OCI-LY3 (cell line): ENCODE results near the gene ETV1.

ENCODE experiments used
- H2AFZ ChIP-seq: fragments of 200-600, 300-600 bp; shearing (Covaris generic); 2 replicates; pipeline ENCODE4 v1.6.0; 2014; ENCODE audit warnings: antibody characterized with exemption, low read depth, low read length
- H3K27ac ChIP-seq: fragments of 200-600, 300-600 bp; sonication (generic); 2 replicates; pipeline ENCODE4 v1.5.1; 2014; ENCODE audit warnings: mild to moderate bottlenecking, low read length, moderate library complexity, mixed read lengths
- H3K27me3 ChIP-seq: fragments of 200-600, 300-600 bp; sonication (generic); 2 replicates; pipeline ENCODE4 v1.6.1; 2014; ENCODE audit warnings: low read depth, low read length, mixed read lengths
- H3K36me3 ChIP-seq: fragments of 200-600, 300-600 bp; sonication (generic); replicated peaks from 2 replicates; pipeline ENCODE3; 2014; ENCODE audit warnings: low read depth, low read length, mixed read lengths
- H3K4me1 ChIP-seq: fragments of 300-600, 200-600 bp; sonication (generic); 2 replicates; pipeline ENCODE4 v1.6.1; 2014; ENCODE audit warnings: low read length, mixed read lengths
- H3K4me2 ChIP-seq: fragments of 200-600, 300-600 bp; sonication (generic); 2 replicates; pipeline ENCODE4 v1.6.1; 2014; ENCODE audit warnings: low read length, mixed read lengths
- H3K4me3 ChIP-seq: fragments of 300-600, 200-600 bp; sonication (generic); 2 replicates; pipeline ENCODE4 v1.5.1; 2014; ENCODE audit warnings: antibody characterized with exemption, mild to moderate bottlenecking, low read length, moderate library complexity
- H3K79me2 ChIP-seq: fragments of 300-600, 200-600 bp; shearing (Covaris generic); 2 replicates; pipeline ENCODE4 v1.6.1; 2014; ENCODE audit warnings: mild to moderate bottlenecking, low read length, mixed read lengths
- H3K9ac ChIP-seq: fragments of 300-600, 200-600 bp; shearing (Covaris generic); 2 replicates; pipeline ENCODE4 v1.6.0; 2014; ENCODE audit warnings: mild to moderate bottlenecking, low read length, moderate library complexity
- H3K9me3 ChIP-seq: fragments of 200-600, 300-600 bp; shearing (Covaris generic); 2 replicates; pipeline ENCODE4 v1.6.1; 2014; ENCODE audit warnings: low read length, mixed read lengths; ENCODE audit not compliant: insufficient read depth
- H4K20me1 ChIP-seq: fragments of 200-600, 300-600 bp; sonication (generic); 2 replicates; pipeline ENCODE4 v1.6.1; 2016; ENCODE audit warnings: low read length, mixed read lengths; ENCODE audit not compliant: insufficient read depth
- EZH2phosphoT487 ChIP-seq: fragments of 200-600 bp; shearing (Covaris generic); IDR thresholded peaks from 2 replicates; pipeline ENCODE4 v1.6.1; 2018; ENCODE audit warnings: antibody characterized with exemption, mixed run types, low read depth
- TF ChIP-seq, protein P1 (sequence below): fragments of 200-600, 300-600 bp; sonication (generic); IDR thresholded peaks from 2 replicates; pipeline ENCODE4 v1.5.1; 2014; ENCODE audit warnings: antibody characterized with exemption, low read length, low read depth

ETV1 gene

DNA sequence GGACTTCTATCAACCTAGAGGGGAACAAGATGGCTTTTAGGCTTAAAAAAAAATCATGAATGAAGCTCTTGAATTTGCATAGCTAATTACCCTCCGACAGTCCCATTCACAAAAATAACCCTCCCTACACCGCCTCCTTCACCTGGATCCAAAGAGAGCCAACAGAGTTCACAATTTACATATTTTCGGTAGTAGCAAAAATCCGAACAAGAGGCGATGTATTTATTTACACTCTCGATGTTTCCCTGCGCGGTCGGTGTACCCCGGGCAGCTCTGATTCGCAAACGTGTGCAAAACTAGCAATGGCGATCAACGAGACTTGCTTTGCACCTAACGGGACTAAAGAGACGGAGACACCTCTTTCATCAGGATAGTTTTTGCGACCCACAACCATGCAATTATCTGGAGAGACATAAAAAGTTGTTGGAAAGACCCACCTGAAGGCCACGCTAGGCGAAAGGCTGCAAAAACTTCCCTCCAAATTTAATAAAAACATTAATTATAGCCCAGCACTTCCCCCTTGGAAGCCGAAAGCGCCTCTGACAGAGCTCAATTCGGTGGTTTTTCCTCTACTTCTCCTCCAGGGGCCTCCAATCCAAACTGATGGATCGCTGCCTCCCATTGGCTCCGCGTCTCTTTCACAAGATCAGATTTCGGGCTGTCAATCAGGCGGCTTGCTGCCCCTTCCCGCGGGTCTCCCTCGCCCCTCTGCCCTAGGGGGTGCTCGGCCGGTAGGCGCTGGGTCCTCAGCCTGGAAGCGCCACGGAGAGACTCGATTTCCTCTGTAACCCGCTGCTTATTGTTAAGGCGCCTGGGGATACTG is at the start of gene ETV1:
TSS of gene ETV1 (minus strand) at position 541 of the 823 bp plus-strand sequence. CDS start 614 bp downstream, outside the sequence.
- Histone ChIP-seq H3K4me2 (no peak within 1 kb of the TSS), H3K79me2 (no peaks in the 10 kb centered on the region), H4K20me1 (no peaks in the 10 kb centered on the region), H3K4me1 (no peaks in the 10 kb centered on the region), H2AFZ (no peak within 1 kb of the TSS), H3K9me3 (no peaks in the 10 kb centered on the region), H3K27ac (no peak within 1 kb of the TSS), H3K9ac (no peak within 1 kb of the TSS), H3K4me3 (no peak within 1 kb of the TSS), H3K27me3 (no peaks in the 10 kb centered on the region), H3K36me3 (no peaks in the 10 kb centered on the region)
- TF ChIP-seq, protein P1, sequence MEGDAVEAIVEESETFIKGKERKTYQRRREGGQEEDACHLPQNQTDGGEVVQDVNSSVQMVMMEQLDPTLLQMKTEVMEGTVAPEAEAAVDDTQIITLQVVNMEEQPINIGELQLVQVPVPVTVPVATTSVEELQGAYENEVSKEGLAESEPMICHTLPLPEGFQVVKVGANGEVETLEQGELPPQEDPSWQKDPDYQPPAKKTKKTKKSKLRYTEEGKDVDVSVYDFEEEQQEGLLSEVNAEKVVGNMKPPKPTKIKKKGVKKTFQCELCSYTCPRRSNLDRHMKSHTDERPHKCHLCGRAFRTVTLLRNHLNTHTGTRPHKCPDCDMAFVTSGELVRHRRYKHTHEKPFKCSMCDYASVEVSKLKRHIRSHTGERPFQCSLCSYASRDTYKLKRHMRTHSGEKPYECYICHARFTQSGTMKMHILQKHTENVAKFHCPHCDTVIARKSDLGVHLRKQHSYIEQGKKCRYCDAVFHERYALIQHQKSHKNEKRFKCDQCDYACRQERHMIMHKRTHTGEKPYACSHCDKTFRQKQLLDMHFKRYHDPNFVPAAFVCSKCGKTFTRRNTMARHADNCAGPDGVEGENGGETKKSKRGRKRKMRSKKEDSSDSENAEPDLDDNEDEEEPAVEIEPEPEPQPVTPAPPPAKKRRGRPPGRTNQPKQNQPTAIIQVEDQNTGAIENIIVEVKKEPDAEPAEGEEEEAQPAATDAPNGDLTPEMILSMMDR = no peak
- no peak for TF ChIP-seq EZH2phosphoT487

DNA sequence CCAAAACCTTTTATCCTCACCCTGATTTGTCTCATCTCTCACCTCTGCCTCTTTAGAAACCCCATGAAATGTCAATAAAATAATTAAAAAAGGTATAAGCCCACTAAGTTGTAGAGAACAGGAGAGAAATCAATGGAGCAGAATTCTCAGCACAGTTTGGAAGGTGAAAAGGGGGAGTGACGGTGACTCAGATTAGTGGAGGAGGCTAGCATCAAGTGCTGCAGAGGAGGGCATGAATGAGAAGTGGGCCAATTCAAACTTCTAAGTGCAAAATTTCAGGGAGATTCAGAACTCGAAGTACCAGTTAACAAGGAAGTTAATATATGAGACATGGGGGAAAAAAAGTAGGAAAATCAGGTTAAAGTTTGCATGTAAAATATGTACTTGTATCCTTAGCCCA is 34.9 kb upstream of the ETV1 start:
- H3K36me3 ChIP-seq = no peaks in the 10 kb centered on the region
- TF ChIP-seq, protein P1 = no peak
- no peak for TF ChIP-seq EZH2phosphoT487
- H3K27ac ChIP-seq = no peak overlapping the region
- no peak overlapping the region for H3K9ac ChIP-seq
- H3K9me3 ChIP-seq = no peaks in the 10 kb centered on the region
- no peak overlapping the region for H3K4me2 ChIP-seq
- H4K20me1 ChIP-seq = no peaks in the 10 kb centered on the region
- H3K4me1 ChIP-seq = no peaks in the 10 kb centered on the region
- no peak overlapping the region for H3K4me3 ChIP-seq
- H2AFZ ChIP-seq = no peak overlapping the region
- no peaks in the 10 kb centered on the region for H3K27me3 ChIP-seq
- no peaks in the 10 kb centered on the region for H3K79me2 ChIP-seq

DNA sequence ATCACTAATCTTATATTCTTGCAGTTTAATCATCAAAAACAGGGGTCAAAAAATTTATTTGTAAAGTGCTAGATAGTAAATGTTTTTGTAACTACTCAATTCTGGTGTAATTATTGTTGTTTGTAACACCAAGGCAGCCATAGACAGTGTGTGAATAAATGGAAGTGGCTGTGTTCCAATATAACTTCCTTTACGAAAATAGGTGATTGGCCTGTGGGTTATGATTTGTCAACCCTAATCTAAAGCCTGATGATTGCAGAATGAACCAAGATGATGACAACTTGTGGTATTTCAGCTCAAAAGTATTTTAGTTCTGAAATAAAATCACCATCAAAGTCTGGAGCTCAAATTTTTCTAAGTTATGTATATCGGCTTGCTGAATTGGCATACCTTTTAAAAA is 34.4 kb upstream of the ETV1 start:
- Histone ChIP-seq H3K9me3 (no peaks in the 10 kb centered on the region), H3K4me2 (no peak overlapping the region), H3K4me1 (no peaks in the 10 kb centered on the region), H3K79me2 (no peaks in the 10 kb centered on the region), H3K27me3 (no peaks in the 10 kb centered on the region), H3K36me3 (no peaks in the 10 kb centered on the region), H2AFZ (no peak overlapping the region), H3K27ac (no peak overlapping the region), H3K9ac (no peak overlapping the region), H4K20me1 (no peaks in the 10 kb centered on the region), H3K4me3 (no peak overlapping the region)
- TF ChIP-seq, protein P1 = no peak
- TF ChIP-seq EZH2phosphoT487 = no peak

DNA sequence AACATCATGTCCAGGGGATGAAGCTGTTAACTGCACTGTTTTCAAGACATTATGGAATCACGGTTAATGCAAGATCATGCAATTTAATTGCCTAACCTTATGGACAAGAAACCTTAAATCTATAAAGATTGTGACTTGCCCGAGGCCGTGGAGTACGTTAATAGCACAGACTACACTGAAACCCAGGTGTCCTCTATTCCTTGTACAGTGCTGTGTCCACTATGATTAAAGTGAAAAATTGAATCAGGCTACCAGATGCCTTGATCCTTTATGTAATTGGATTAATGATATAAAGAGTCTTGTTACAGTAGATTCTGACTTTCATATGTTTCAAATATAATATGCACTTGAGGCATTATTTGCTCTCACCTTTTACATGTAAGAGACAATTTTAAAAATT is 33.9 kb upstream of the ETV1 start:
- no peak overlapping the region for H3K4me3 ChIP-seq
- H3K36me3 ChIP-seq = no peaks in the 10 kb centered on the region
- no peak for TF ChIP-seq EZH2phosphoT487
- TF ChIP-seq, protein P1 = no peak
- no peak overlapping the region for H2AFZ ChIP-seq
- no peaks in the 10 kb centered on the region for H3K27me3 ChIP-seq
- H3K27ac ChIP-seq = no peak overlapping the region
- H3K9me3 ChIP-seq = no peaks in the 10 kb centered on the region
- no peak overlapping the region for H3K4me2 ChIP-seq
- H3K79me2 ChIP-seq = no peaks in the 10 kb centered on the region
- H4K20me1 ChIP-seq = no peaks in the 10 kb centered on the region
- no peaks in the 10 kb centered on the region for H3K4me1 ChIP-seq
- H3K9ac ChIP-seq = no peak overlapping the region
